HG03196 (cell line): ENCODE results near the gene PARP16.

ENCODE experiments used
- ATAC-seq: cut with Tn5 transposase; IDR thresholded peaks from one replicate; pipeline ENCODE4 v1.9.1; 2021; ENCODE audit not compliant: unreplicated experiment

Gene PARP16, protein sequence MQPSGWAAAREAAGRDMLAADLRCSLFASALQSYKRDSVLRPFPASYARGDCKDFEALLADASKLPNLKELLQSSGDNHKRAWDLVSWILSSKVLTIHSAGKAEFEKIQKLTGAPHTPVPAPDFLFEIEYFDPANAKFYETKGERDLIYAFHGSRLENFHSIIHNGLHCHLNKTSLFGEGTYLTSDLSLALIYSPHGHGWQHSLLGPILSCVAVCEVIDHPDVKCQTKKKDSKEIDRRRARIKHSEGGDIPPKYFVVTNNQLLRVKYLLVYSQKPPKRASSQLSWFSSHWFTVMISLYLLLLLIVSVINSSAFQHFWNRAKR

DNA sequence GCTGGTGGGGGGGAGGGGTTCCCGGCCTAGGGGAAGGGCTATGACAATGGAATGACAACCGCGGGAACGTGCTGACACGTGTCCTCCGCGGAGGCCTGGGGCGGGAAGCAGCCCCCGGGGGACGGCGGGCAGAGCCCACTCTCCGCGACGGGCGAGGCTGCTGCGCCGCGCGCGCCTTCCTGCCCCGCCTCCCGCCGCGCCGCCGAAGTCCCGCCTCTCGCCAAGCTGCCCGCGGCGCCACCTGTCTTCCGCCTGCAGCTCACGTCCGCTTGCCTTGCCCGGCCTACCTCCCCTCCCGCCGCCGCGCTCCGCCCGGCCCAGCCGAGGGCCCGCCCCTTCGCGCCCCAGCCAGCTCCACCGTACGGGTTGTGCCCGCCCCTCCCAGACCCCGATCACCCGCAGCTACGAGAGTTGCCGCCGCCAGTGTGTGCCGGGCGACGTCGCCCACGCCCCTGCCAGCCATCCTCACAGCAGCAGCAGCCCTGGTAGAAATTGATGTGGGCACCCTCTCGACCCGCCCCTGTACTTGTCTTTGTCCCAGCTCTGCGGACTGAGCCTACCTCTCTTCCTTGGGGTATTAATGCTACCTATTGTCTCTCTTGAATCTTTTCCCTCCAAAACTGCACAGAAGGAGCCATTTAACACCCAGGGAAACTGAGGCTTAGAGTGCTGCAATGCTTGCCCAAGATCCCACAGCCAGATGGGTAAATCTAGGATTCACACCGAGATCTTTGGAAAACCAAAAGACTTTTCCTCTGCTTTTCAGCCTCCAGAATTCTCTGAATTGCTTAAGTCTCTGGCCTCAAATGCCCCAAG lies at the start of gene PARP16:
TSS of gene PARP16 (minus strand) at position 180 of the 816 bp plus-strand sequence. CDS start 457 bp downstream, outside the sequence.
- ATAC-seq, result peak; percentile 93

DNA sequence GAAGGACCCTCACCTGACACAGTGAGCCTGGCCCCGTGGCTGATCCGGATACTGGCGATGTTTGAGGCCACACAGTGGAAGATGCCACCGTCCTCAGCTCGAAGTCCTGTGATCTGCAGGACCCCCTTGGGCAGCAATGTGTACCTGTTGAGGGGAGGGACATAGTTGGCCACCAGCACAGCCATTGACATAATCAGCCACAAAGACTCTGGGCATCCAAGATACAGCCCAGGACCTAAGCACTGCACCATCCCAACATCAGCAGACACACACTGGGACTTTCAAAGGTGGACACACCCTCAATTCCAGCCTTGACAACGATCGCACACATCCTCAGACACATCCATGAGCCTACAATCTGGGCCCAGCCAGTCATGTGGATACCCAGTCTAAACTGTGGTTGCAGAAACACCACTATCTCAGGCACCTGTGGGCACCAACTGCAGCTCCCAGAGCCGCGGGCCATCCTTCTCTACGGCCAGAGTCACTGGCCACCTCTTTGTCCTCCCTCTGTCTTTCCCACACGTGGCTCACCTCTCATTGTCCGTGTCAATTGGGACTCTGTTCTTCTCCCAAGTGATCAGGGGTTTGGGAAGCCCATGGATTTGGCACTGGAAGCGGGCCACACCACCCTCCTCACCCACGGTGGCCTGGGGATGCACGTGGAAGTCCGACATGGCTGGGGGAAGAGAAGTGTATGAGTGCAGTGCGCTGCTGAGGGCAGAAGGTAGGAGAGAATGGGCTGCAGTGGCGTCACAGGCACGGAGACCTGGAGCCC lies 48.8 kb upstream of the PARP16 start:
- no peak for ATAC-seq

DNA sequence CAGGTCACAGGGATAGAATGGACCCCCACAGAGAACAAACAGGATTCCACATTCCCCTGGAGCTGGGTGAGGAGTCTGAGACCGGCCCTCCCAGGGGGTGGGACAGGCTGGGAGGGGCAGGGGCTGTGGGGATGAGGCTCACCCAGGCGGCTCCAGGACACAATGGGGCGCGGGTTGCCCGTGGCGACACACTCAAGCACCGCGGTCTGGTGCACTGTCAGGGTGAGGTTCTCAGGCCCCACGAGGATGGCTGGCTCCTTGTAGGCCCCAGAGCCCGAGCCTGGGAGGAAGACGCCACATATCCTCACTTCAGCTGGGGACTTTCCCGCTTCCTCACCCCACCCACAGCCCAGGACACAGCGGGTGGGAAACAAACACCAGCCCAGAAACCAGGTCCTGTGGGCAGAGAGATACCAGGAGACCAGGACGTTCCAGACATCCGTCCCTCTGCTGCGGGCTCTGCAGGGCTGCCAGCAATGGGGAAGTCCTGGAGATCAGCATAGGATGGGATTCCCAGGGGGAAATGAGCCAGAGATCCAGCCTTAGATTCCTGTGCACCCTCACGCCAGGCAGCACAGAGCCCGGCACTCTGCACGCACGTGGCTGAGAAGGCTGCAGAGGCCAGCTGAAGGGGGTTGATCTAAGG lies 48.0 kb upstream of the PARP16 start:
- no peak for ATAC-seq

DNA sequence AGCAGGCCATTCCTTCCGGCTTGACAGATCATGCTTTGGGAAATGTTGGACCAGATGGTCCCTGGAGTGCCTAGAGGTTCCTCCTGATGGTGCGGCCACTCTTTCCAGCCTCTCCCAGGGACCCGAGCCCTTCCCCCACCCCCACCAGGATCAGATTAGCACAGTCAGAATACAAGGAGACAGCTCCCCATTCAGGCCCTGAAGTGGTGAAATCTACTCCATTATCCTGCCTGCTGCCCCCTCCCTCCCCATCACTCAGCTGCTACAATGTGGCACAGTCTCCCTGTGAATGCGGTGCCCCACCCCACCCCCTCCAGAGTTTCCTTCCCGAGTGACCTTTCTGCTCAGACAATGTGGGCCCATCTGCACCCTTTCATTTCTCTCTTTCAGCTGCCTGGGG lies 47.2 kb upstream of the PARP16 start:
- no peak for ATAC-seq

DNA sequence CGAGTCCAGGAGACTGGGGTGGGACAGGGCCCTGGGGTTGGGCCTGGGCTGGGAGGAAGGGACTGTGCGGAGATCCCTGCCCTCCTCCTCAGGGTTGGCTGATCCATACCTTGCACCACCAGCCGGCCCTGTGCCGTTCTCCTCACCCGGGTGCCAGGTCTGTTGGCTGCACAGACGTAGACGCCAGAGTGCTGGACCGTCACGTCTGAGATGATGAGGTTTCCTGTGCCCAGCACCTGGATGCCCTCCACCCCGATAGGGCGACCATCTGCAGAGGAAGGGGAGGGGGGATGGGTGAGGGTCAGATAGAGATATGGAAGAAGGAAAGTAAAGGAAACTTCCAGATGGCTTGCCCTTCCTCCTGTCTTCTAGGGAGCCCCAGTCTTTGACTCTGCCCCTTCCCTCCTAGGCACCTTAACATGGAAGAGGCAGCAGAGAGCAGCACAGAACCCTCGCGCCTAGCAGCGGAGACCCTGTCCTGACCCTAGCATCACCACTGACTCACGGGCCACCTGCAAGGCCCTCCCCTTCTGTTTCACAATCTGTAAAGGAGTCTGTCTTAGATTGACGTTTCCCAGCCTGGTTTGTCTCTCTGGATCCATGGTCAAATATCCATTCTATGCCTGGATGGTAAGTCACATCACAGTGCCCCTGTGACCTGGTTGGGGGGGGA lies 46.6 kb upstream of the PARP16 start:
- no peak for ATAC-seq

DNA sequence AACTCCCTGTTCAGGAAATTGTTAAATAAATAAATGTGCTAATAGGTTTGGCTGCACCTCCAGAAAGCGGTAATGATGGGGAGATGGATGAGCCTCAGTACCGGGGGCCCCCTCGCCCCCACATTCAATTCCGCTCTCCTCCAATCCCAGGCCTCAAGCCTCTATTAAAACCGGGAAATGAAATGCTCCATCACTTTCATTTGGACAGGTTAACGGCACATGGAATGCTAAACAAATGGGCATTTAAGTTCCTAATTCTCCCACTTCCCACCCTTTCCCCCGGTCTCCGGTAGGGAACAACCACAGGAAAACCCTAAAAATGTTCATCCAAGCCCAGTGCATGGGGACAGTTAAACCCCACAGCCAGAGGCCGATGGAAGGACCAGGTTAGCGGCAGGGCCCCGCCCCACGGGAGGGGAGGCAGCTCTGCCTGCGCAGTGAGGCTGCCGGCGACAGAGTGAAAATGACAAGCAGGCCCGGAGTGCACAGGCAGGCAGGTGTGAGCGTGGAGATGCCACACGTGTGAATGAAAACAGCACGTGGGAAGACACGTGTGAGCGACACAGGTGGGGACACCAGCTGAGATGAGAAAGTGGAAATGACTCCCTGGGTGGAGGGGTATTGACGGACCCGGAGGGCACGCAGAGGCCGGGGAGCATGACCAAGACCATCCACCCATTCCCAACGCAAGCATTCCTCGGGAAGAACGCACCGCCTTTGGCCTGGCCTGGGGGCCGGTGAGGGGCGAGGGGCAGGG lies 45.9 kb upstream of the PARP16 start:
- no peak for ATAC-seq

DNA sequence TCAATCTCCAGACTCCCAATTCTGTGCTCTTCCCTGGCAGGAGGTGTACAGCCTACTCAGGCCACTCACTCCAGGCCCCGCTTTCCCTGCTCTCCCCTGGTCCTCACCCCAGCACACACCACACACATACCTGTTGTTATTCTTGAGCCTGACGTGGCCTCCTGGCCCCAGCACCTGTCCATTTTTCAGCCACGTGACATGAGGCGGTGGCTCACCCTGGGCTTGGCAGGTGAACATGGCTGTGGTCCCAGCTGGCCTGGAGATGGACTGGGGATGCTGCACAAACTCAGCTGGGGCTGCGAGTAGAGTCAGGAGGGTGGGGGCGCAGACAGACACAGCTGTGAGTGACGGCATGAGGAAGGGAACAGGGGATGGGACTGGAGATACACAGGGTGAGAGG lies 45.1 kb upstream of the PARP16 start:
- no peak for ATAC-seq

DNA sequence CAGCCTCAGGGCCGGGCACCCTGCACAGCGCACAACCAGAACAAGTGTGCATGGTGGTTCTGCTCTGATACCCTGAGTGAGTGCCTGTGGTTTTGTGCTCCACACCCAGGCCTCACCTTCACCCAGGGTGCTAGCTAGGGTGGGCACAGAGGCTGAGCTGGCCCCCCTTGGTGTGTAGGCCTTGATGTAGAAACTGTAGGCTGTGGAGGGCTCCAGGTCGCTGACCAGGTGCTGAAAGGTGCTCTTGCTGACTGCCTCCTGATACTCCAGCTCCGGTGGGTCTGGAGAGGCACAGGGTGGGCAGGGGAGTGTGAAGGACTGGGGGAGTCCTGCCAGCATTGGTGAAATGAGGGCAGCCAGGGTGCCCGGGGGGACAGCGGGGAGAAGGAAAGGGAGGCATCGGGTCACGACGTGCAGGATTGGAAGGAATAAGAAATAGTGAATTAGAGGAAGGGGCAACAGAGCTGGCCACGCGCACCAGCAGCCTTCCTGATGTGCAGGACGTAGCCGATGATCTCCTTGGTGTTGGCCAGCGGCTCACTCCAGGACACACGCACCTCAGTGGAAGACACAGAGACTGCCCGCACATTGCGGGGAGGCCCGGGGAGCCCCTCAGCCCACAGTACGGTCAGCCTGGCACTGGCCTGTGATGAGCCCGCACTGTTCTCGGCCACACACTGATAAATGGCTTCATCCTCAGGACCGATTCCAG lies 44.4 kb upstream of the PARP16 start:
- no peak for ATAC-seq

DNA sequence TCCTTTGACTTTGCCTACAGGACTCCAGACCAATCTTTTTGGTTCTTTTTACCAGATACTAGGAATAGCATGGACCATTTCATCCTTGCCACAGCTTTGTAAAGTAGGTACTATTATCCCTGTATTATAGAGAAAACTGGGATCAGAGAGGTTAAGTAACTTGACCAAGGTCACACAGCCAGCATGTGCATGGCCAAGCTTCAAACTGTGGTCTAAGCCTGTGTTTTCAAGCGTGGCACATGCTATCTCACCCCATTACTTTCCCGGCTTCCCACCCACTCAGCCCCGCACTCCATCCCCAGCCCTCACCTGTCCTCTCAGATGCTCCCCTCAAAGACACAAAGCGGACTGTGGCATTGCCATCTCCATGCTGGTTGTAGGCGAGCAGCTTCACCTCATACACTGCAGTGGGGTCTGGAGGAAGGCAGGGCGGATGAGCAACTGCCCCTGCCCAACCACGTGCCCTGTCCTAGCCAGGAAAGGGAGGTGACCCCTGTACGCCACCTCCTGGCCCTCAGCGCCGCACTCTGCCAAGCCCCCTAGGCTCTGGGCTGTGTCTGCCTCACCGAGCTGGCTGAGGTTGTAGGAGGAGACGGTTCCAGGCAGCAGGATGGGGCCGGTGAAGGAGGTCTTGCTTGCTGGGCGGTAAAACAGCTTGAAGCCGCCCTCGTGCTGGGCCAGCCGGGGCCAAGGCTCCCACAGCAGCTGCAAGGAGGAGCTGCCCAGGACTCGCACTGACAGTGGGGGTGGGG lies 43.5 kb upstream of the PARP16 start:
- ATAC-seq, result no peak

DNA sequence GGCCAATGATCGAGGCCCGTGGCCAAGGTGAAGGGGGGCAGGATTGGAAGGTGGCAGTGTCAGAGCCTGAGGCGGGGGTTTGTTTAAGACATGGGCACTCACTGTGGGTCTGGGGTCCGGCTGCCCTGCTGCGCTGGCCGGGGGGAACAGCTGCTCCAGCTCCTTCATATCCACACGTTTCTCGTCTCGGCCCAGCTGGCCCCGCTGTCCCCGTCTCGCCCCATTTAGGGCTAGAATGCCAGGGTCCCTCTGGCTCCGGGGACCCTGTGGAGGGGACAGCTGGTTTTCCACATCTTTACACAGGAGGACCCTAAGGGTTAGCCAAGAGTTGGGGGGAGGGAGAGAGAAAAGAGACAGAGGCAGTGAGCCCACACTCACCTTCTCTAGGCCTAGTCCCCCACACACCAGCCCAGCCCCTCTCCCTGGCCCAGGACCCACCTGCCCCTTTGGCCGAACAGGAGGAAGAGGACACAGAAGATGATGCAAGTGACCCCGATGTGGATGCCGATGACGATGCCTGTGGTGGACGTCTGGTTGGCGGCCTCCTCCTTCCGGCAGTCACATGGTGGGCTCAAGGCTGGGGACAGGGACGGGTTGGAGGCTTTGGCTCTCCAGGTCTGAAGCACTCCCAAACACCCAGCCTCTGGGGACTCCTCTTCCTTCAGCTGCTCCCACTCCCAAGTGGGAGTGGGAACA lies 42.8 kb upstream of the PARP16 start:
- ATAC-seq, result no peak

DNA sequence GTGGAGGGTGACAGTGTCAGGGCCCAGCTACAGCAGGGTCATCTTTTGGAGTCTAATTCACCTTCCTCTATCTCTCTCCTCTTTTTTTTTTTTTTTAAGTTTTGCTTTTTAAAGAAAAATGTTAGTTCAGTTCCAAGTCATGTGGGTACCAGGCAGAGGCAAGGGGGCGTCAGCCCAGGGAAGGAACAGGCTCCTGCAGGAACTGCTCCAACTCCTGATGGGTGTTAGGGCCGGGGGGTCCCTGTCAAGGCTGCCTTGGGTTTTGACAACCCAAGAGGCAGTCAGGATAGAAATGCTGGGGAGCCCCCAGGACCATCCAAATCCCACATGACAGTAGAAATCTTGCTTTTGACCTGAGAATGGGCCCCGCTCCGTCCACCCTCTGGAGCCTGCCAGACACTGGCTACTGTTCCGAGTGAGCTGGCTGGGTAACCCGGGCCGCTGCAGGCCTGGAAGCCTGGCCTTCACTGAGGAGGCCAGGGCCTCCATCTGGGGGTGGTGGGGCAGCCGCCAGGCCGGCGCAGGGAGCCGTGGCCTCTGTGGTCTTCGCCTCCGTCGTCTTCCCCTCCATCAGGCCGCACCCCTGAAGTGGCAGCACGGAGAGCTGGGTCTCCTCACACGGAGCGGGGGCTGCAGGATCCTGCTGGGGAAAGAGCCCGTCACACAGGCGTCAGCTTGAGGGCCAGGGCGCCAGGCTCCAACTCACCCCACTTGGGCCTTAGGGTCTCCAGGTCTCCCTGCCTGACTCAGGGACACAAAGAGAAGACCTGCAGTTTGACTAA lies 42.0 kb upstream of the PARP16 start:
- ATAC-seq, result no peak

DNA sequence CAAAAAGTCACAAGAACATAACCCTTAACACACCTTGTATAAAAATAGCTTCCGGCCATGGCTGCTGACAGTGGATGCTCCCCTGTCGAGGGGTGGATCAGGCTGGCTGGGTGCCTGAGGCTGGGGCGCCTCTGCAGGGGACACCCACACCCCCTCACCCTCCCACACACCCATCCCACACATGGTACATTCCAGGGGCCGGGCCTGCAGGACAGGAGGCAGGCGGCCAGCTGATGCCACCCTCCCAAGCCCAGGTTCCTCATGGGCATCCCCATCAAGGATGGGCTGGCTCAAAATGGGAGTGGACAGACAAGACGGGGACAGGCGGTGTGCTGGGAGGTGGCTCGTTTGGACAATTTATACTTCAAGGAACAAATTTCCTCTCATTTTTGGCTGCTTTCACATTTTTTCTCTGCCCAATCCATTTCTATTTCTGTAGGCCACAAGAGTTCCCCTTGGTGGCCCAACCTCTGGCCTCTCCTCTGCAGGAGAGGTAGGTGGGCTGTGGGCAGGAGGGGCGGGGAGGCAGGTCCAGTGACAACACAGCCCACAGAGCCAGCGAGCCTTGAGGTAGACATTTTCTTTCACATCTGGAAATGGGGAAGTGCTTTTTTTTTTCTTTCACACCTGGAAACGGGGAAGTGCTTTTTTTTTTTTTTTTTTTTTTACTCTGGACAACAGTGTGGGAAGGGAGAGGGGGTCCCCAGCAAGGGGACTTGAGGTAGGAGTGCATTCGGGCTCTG lies 41.1 kb upstream of the PARP16 start:
- no peak for ATAC-seq

DNA sequence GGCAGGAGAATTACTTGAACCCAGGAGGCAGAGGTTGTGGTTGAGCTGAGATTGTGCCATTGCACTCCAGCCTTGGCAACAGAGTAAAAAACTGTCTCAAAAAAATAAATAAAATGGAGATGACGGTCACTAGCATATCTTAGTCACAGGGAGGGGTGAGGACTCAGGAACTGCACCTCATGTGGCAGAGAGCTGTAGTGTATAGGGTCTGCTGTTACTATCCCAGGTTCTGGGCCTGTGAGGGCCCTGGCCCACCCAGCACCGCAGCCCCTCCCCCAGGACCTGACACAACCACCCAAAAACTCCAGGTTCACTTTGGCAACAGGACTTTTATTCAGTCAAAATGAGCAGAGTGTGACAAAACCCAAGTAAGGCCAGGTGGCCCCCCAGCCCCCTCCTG lies 40.1 kb upstream of the PARP16 start:
- no peak for ATAC-seq

DNA sequence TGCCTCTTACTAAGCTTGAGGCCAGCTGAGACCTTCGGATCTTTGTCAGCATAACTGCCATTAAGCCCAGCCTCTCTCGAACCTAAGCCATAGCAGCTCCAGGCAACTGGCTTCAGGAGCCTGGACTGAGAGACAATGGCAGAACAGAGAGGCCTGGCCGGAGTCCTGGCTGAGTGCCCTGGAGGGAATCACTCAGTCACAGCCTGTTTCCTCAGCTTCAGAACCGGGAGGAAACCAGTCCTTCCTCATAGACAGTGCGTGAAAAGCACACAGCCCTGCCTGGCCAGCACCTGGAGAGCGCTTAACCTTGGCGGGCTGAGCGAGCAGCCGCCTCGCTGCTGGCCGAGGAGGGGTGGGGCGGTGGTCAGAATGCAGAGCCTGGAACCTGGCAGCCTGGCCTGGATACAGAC lies 39.4 kb upstream of the PARP16 start:
- ATAC-seq, result no peak

DNA sequence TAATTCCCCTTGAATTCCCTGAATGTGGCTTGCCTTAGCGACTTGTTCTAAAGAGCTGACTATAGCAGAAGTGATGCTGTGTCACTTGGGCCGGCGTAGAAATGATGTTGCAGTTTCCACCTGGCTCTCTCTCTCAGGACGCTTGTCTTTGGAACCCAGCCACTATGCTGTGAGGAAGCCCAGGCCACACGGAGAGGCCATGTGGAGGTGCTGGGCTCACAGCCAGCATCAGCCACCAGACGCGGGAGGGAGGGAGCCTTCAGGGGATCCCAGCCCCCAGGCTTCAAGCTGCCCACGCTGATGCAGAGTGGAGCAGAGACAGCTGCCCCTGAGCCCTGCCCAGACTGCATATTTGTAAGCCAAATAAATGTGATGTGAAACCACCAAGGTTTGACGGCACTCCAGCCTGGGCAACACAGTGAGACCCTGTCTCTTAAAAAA lies 36.4 kb upstream of the PARP16 start:
- ATAC-seq, result no peak

DNA sequence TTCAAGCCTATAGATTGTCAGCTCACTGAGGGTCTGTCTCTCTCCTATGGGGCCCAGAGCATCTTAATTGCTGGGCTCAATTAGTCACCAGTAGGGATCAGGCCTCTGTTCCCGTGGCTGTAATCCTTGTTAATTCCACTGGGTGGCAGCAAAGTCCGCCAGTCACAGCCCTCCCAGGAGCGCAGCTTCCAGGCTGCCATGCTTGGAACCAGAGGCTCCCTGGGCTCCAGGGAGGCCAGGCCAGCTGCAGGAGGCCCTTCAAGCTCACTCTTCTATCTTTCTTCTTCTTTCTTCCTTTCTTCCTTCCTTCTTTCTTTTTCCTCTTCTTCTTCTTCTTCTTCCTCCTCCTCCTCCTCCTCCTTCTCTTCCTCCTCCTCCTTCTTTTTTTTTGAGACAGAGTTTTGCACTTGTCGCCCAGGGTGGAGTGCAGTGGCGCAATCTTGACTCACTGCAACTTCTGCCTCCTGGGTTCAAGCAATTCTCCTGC lies 32.2 kb upstream of the PARP16 start:
- peak; percentile 74 for ATAC-seq
